GM12875 (cell line): ENCODE data around the gene SLAMF1.

Source experiments
- H3K4me3 ChIP-seq: one replicate; pipeline ENCODE4 v1.5.1; 2011; ENCODE audit warnings: low read depth, low read length, control low read depth
- CTCF ChIP-seq: IDR thresholded peaks from 2 replicates; pipeline ENCODE4 v1.5.1; 2011; ENCODE audit warnings: low read depth, mild to moderate bottlenecking, control low read depth, inconsistent platforms, low read length, moderate library complexity, borderline replicate concordance; ENCODE audit not compliant: insufficient read depth

Gene SLAMF1

GRCh38 chr1:160558660-160559380, 88.0 kb downstream of the SLAMF1 start:
- TF ChIP-seq CTCF = no peak

More at GRCh38 chr1:160558660-160559380, 88.0 kb downstream of the SLAMF1 start:
- H3K4me3 ChIP-seq = no peak overlapping the region
